Calu3 (cell line): Measurements from ENCODE around the gene SLC35E1. TPM values are rescaled to one million over a fixed set of nuclear protein-coding genes. Genes with fewer than 3 reads are reported as not detected.

Experiments
- BruUV-seq: library from RNA; stranded (reverse); fragments of 400-500 nt; replicated peaks from 2 replicates; lab custom pipeline; 2021; lab: Mats Ljungman, UMichigan
- CTCF ChIA-PET: fragments of 300-600 bp; sonication (Branson Sonifier 250); formaldehyde crosslinking; loops from one replicate; lab custom pipeline; 2022; ENCODE audit warnings: antibody characterized with exemption; lab: Charles Lee
- DNase-seq: peaks from one replicate; pipeline ENCODE4 v3.0.0; 2022
- H3K27ac Mint-ChIP-seq: one replicate; pipeline ENCODE4 v1.8.0; 2022; ENCODE audit warnings: mixed read lengths; ENCODE audit not compliant: unreplicated experiment
- H3K27me3 Mint-ChIP-seq: one replicate; pipeline ENCODE4 v1.8.0; 2022; ENCODE audit warnings: mixed read lengths; ENCODE audit not compliant: unreplicated experiment
- H3K36me3 Mint-ChIP-seq: one replicate; pipeline ENCODE4 v1.8.0; 2022; ENCODE audit warnings: mild to moderate bottlenecking, moderate library complexity, mixed read lengths; ENCODE audit not compliant: insufficient read depth, unreplicated experiment
- H3K4me1 Mint-ChIP-seq: one replicate; pipeline ENCODE4 v1.8.0; 2022; ENCODE audit warnings: mild to moderate bottlenecking, low read depth, mixed read lengths; ENCODE audit not compliant: unreplicated experiment
- H3K4me3 Mint-ChIP-seq: one replicate; pipeline ENCODE4 v1.8.0; 2022; ENCODE audit warnings: mild to moderate bottlenecking, low read depth, moderate library complexity, mixed read lengths; ENCODE audit not compliant: unreplicated experiment
- H3K9me3 Mint-ChIP-seq: one replicate; pipeline ENCODE4 v1.8.0; 2022; ENCODE audit warnings: low read depth, mixed read lengths; ENCODE audit not compliant: unreplicated experiment
- intact Hi-C: fragments of 100-400 bp; cut with micrococcal nuclease; formaldehyde crosslinking; loops from one replicate; pipeline ENCODE4 v1.10.0; 2022; ENCODE audit not compliant: unreplicated experiment
- total RNA-seq: library from RNA; stranded (reverse); gene quantifications from 2 replicates; pipeline ENCODE4 v1.2.3, GENCODE V29; 2022
- TF ChIP-seq, protein P1 (sequence below): fragments of 200-600 bp; IDR thresholded peaks from one replicate; pipeline ENCODE4 v1.8.0; 2022; ENCODE audit warnings: antibody characterized with exemption; ENCODE audit not compliant: unreplicated experiment

SLC35E1 gene
- total RNA-seq, 1 experiment from 2014 or later: 46.4 TPM

- Mint-ChIP-seq H3K27ac (no peak overlapping the region), H3K4me3 (no peak overlapping the region), H3K27me3 (no peaks in the 10 kb centered on the region), H3K36me3 (peaks cover 40% of the 10 kb centered on the region), H3K4me1 (no peaks in the 10 kb centered on the region), H3K9me3 (no peaks in the 10 kb centered on the region)
- TF ChIP-seq, protein P1, sequence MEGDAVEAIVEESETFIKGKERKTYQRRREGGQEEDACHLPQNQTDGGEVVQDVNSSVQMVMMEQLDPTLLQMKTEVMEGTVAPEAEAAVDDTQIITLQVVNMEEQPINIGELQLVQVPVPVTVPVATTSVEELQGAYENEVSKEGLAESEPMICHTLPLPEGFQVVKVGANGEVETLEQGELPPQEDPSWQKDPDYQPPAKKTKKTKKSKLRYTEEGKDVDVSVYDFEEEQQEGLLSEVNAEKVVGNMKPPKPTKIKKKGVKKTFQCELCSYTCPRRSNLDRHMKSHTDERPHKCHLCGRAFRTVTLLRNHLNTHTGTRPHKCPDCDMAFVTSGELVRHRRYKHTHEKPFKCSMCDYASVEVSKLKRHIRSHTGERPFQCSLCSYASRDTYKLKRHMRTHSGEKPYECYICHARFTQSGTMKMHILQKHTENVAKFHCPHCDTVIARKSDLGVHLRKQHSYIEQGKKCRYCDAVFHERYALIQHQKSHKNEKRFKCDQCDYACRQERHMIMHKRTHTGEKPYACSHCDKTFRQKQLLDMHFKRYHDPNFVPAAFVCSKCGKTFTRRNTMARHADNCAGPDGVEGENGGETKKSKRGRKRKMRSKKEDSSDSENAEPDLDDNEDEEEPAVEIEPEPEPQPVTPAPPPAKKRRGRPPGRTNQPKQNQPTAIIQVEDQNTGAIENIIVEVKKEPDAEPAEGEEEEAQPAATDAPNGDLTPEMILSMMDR: no peak
- intact Hi-C loops: no loop called here
- CTCF ChIA-PET: no interaction called here
- no peak for DNase-seq
- no TSS peak for BruUV-seq
Measured at GRCh38 chr19:16518483-16519229, 53.6 kb downstream of the SLC35E1 start.

DNA sequence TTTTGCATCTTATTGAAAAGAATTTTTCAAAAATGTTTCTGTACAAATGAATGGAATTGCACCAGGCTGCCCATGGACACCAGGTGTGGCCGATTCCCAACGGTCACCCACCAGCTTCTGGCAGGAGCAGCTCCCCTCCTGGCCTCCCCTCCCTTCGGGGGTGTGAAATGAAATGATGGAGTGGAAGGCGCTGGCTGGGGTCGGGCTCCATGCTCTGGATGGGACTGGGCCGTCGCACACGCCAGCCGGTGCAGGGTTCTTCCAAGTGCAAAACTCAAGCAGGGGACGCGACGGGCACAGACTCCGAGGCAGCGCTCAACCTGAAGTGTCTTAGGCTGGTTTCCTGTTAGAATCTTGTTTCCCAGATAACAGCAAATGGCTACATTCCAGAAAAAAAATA is 54.2 kb downstream of the SLC35E1 start:
- H3K27me3 Mint-ChIP-seq: no peaks in the 10 kb centered on the region
- peaks cover 40% of the 10 kb centered on the region for H3K36me3 Mint-ChIP-seq
- H3K4me3 Mint-ChIP-seq: no peak overlapping the region
- no peak overlapping the region for H3K27ac Mint-ChIP-seq
- H3K9me3 Mint-ChIP-seq: no peaks in the 10 kb centered on the region
- BruUV-seq: TSS peak; percentile 72
- DNase-seq: no peak
- TF ChIP-seq, protein P1: no peak
- intact Hi-C loops: no loop called here
- H3K4me1 Mint-ChIP-seq: no peaks in the 10 kb centered on the region
- CTCF ChIA-PET: no interaction called here

DNA sequence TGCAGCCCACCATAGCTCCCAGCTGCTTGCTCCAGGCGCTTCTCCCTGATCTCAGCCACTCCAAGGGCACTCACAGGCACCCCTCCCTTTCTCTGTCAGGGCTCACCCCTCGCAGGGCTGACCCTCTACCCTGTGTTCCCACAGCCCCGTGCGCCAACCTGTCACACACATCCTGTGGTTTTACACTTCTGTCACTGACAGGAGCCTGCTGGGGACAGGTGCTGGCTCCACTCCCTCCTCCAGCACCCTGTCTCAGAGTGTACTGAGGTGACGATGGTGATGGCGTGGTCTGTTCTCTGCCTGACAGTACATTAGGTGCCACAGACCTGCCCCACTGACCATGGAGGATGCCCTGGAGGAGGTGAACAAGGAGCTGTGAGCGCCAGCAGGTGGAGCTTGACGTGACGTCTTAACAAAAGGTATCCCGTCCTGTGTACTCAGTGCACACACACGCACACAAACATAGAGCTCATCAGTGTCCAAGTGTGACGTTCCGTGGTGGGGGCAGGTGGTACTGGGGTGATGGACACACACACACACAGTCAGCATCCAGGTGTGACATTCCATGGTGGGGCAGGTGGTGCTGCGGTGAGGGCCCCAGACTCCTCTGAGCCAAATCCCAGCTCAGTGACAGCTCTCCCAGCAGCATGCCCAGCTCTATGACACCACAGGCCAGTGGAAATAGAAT is 55.1 kb downstream of the SLC35E1 start:
- Mint-ChIP-seq H3K4me1 (no peaks in the 10 kb centered on the region), H3K27ac (no peak overlapping the region), H3K4me3 (no peak overlapping the region), H3K9me3 (no peaks in the 10 kb centered on the region), H3K27me3 (no peaks in the 10 kb centered on the region), H3K36me3 (peaks cover 30% of the 10 kb centered on the region)
- intact Hi-C loops: no loop called here
- DNase-seq: no peak
- CTCF ChIA-PET: no interaction called here
- no TSS peak for BruUV-seq
- TF ChIP-seq, protein P1: no peak

DNA sequence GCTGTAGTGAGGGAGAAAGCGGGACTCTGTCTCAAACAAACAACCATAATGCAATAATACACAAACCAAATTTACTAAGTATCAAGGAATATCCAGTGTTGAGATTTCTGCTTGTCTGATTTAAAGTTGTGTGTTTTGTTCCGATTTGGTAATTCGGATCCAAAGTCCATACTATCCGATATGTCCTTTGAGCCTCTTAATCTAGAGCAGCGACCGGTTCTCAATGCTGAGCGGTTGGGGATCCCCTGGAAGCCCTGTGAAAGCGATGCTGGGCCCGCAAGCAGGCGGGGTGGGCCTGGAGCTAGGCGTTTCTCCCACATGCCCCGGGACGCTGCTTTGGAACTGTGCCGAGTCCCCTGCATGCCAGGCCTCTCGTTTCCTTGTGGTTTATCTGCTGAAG is 55.8 kb downstream of the SLC35E1 start:
- H3K36me3 Mint-ChIP-seq: peaks cover 26% of the 10 kb centered on the region
- TF ChIP-seq, protein P1: no peak

More for the DNA sequence above, 55.8 kb downstream of the SLC35E1 start:
- Mint-ChIP-seq H3K4me3 (no peak overlapping the region), H3K4me1 (no peaks in the 10 kb centered on the region), H3K27ac (no peak overlapping the region), H3K9me3 (no peaks in the 10 kb centered on the region), H3K27me3 (no peaks in the 10 kb centered on the region)
- intact Hi-C loops: no loop called here
- no peak for DNase-seq
- BruUV-seq: no TSS peak
- CTCF ChIA-PET: no interaction called here
